ENCODE results near the gene ACAA1.

Gene ACAA1

DNA sequence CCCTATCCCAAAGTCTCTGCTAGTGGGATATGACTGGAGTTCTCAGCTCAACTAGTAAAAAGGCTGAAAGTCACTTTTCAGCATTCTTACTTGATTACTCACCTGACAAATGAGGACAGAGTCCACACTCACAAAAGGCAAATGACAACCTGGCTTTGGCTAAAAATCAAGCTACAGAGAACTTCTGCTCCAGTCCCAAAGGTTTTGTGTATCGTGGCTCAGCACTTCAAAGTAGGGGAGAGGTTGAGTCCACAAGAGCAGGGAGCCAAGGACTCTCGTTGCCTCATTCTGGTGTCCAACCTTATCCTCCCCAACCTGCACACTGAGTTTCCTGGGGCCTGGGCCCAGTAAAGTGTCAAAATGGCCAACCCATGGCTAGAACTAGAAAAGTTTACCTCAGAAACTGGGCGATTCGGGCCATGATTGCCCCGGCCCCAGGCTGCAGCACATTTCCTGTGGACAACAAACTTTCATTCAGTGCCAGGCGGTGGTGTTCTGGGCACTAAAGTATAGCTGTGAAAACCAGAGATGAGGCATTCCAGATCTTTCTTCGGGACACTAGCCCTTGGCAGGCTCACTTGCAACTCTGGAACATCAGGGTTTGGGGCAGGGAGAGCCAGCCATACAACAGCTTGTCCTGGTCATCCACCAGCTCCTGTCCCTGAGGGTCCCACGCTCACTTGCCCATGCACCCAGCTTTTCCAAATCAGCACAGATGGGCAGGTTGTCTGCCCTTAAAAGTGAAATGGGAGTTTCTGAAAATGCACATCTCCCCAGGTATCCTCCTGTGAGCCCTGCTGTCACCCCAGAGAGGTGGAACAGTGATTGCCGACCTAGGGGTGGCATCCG, 3.1 kb downstream of the ACAA1 start:
- DNase-seq: no peak

DNA sequence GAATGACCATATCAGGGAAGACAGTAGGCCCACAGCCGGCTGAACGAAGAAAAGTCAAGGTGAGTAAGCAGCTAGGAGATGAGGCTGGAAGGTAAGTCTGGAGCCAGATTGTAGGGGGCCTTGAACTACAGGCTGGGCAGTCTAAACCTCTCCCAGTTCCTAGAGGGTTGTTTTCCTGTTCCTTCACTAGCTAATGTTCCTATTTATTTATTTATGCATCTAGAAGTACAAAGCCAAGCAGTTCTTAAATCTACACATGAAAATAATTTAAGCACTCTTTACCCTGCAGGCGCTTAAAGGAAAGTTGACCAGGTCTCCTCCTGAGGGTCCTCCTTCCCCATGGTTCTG, 3.7 kb downstream of the ACAA1 start:
- DNase-seq: no peak

DNA sequence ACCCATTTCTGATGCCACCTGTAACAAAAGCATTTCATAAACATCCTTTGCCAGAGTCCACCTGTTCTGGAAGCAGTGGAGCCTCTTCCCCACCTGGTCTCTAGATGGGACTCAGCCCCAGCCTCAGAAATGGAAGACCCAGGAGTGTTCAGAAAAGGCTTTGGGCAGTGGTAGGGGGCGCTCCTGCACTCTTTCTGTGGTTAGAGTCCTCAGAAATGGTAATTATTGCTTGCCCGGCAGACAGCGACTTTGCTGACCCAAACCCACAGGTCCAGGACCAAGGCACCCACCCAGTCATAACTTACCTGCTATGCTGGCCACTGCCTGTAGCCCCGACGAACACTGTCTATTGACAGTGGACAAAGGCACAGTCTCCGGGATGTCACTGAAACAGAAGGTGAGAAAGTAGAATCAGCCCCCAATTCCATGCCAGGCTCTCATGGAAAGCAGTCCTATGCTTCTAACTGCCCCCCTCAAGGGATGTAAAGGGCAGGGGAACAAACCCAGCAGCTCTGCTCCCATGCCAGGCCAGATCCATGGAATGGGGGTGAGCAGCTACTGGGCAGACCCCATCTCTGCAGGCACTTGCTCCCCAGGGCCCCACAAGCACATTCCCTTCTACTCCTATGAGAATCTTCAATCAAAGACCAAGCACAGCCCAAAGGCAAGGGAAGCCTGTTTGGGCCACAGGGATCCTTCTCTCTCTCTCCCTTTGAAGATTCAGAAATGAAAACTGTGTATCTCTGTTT, 5.1 kb downstream of the ACAA1 start:
- no peak for DNase-seq

DNA sequence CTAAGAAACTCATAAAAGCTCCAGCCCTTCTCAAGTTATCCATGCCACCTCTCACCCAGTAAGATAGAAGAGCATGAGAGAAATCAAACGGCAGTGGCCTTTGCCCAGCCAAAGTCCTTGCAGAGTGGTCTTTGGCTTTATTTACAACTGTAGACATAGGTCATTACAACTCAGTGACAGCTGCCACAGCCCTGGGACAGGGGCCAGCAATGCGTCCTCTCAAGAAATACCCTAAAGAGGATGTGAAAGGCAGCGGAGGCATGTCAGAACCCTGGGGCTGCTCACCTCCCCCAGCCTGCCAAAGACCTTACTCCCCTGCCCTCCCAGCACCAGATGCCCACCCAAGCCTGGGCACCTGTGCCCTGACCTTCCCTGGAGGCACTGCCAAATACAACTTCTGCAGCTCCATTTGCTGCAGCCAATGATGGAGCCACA, 6.3 kb downstream of the ACAA1 start:
- no peak for DNase-seq

DNA sequence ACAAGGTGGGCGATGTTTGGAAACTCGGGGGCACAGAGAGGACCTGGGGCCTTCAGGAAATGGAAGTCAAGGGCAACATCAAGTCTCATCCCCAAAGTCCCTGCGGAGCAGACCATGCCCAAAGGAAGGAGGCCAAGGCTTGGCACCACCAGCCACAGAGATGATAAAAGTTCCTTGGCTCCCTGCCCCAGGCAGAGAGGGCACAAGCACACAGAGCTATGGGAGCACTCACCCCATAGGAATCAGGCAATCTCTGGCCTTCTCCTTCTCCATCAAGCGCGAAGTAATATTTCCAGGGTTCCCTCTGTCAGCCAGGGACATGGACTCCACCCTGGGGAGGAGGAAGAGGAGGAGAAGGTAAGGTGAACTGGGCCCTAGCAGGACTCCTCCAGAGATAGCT, 7.9 kb downstream of the ACAA1 start:
- no peak for DNase-seq

DNA sequence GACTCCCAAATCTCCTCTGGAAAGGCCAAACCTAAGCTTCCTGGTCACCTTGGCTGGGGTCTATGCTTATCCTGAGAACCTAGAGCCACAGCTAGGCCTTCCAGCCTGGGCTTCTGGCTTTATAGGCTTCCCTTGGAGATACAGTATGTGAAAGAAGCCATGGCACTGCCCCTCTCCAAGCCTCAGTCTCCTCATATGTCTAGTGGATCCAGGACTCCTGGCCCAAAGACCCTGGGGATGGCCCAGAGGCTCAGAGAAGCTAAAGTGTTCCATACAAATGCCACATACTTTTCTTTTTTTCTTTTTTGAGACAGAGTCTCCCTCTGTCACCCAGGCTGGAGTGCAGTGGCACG, 8.6 kb downstream of the ACAA1 start:
- DNase-seq: no peak

DNA sequence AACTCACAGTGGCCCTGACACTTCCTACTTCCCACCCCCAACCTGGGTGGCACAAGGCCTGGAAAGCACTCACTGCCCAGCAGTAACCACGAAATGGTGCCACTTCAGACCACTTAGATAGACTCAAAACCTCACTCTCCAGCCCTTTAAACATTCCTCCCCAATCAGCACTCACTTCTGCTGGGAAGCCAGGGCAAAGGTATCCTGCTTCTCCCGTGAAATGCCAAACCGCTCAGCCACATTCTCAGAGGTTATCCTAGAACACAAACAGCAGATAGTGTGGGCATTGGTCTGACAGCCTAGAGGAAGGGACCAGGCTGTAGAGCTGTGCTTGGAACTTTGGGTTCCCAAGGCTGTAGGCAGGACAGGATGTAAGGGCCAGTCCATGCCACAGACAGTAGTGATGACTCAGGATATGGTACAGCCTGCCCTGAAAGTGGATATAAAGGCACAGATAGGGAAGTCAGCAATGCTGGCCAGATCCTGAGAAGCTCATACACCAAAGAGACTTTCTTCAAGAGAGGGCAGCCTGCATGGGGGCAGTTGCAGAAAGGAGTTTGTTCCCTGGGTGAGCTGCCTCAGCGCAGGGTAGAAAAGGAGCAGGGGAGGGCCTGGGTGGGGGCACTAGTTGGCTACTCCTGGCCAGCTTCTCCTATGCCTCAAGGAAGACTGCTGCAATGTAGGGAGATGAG, 9.2 kb downstream of the ACAA1 start:
- no peak for DNase-seq

DNA sequence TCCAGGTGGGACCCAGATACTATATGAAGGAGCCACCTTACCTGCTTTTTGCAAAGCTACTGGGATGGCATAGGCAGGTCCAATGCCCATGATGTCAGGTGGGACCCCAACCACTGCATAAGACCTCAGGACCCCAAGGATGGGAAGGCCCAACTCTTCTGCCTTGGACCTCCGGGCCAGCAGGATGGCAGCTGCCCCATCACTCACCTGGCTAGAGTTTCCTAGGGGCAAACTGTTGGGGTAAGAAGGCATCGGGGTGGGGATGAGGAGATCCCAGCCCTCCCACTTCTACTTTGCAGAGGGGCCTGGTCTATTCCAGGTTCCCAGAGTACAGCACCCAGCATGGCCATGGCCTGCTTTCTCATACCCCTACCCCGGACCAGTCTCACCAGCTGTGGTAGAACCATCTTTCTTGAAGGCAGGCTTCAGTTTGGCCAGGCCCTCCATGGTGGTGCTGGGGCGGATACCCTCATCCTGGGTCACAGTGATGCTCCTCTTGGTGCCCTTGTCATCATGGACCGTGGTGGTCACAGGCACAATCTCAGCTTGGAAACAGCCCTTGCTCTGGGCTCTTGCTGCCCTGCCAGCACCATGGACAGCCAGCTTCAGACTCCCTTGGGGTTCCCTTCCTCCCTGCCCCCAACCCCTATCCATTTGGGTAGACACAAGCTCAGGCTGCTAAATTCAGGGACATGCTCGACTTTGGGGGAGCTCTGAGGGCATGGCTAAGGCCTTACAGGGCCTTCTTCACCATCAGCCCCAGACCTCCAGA, 10.6 kb downstream of the ACAA1 start:
- DNase-seq: no peak

DNA sequence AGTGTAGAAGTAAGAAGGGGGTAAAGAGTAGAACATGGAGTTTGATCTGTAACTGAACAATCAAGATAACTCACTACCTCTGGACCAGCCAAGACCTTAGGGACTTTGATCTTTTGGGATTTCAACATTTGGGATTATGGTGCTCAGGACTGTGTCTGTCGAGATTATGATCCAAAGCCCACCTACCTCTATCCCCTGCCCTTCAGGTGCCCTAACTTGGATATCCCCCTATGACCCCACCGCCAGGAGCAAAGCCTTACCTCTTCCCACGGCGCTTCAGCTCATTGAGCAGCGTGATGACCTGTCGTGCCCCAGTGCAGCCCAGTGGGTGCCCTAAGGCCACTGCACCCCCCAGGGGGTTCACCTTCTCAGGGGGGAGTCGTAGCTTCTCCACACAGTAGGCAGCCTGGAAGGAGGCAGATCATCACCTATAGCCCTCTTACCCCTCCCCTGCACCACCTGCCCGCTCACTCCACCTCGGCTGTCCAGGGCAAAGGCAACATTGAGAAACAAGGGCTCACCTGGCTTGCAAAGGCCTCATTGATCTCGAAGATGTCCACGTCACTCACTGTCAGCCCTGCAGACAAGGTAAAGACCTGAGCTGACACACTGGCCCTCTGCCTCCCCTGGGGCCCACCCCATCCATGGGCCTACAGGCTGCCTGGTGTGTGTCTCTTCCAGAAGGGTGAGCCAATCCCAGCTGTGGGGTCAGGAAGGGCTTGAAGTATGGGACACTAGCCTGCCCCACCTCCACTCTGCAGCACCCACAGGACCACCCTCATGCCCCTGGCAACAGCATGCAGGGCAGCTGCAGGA, 11.4 kb downstream of the ACAA1 start:
- DNase-seq: no peak

DNA sequence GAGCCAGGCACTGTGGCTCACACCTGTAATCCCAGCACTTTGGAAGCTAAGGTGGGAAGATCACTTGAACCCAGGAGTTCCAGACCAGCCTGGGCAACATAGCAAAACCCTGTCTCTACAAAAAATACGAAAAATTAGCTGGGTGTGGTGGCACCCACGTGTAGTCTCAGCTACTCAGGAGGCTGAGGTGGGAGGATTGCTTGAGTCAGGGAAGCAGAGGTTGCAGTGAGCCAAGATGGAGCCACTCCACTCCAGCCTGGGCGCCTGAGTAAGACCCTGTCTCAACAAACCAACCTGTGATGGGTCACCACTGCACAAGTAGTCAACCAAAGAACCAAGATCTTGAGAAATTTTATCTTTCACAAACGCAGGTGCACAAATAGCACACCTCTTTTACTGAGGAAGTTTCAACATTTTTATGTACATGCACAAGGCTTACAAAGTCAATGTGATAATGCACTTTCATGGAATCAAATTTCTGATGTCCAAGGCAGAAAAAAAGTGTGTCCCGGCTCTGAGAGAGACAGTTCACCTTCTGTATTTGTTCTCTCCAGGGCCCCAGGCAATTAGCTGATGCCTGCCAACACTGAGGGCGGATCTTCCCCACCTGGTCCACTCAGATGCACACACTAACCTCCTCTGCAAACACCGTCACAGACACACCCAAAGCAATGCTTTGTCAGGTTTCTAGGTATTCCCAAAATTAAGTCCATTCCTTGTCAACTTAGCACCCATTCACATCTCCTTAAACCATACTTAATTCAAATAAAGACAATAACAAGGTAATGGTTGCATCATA, 12.4 kb downstream of the ACAA1 start:
- DNase-seq: no peak

DNA sequence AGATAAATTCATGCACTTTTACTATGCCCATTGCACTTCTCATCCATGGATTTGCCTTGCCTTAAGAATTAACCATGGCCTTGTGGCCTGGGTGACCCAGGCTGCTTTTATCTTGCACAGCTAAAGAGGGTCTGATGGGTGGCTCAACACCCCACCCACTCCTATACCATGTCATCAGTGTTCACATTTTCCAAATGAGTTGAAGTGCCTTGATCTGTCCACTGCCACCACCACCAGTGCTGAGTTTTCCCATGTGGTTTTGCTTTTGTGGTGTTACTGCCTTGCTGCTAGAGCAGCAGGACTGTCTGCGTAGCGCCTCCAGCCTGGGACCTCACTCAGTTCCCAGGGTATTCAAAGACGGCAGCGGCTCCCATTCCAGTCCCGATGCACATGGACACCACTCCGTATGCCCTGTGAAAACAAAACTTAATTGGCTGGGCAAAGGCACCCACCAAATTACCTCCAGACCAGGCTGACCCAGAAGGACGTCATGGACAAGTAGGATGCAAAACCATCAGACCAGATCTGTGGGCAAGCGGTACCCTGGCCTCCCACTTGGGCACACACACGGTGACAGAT, 14.1 kb downstream of the ACAA1 start:
- DNase-seq: no peak

DNA sequence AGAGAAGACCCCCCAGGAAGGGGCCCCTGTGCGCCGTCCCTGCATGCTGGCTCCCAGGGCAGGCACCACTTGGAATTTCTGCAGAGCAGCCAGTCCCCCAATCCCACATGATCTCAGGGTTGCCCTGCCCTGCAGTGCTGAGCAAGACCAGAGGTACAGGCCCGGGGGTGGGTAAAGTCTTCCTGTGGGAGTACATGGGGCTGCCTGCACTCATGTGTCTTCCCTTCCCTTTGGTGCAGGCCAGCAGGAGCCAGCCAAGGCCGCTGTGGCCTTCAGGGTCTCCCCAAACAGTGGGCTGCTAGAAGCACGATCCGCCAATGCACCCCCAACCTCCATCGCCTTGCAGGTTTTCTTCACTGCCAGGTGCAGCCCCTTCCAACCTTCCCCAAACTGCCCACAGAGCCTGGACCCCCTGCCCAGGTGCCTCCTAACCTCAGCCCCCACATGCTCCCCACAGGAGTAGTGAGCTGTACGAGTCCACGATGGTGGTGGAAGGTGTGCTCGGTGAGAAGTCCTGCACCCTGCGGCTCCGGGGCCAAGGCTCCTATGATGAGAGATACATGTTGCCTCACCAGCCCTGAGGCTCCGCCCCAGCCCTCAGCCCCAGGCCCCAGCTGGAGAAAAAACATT, 15.0 kb downstream of the ACAA1 start:
- no peak for DNase-seq

DNA sequence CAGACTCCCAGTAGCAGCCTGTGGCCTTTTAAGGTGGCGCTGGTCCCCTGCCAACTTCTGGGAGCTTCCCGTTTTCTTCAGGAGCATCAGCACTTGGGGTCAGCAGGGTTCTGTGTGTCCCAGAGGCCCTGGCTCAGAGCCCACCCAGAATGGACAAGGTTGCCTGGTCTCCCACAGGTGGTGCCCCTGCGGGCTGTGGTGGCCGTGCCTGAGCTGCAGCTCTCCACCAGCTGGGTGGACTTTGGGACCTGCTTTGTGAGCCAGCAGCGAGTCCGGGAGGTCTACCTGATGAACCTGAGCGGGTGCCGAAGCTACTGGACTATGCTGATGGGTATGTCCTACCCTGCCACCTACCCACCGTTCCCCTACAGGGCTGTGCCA, 15.5 kb downstream of the ACAA1 start:
- no peak for DNase-seq

DNA sequence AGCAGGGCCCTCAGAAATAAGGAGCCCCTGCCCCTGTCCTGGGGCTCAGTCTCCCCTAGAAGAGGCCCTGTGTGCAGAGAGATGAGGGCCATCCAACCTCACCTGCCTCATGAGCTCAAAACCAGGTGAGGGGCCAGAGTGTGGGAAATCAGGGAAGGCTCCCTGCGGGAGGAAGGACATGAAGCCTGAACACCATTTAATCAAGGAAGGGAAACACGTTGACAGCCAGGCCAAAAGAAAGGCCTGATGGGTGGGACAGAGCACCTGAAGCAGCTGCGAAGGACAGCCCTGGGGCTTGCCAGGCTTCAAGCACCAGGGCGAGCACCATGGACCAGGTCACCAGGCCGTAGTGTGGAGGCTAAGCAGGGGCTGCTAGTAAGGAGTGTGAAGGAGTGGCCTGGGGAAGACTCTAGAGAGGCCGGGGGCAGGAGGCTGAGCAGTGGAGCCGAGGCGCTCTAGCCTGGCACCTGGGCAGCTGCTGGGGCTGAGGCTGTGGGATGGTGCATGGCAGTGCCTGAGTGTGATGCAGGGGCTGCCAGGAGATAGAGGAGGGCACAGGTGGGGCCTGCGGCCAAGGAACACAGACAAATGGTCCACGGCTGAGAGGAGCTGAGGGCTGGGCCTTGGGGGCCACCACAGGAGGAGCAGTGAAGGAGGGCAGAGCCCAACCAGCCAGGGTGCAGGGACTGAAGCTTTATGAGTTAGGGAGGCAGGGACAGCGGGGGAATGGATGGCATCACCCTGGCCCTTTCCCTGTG, 16.1 kb downstream of the ACAA1 start:
- DNase-seq: no peak

DNA sequence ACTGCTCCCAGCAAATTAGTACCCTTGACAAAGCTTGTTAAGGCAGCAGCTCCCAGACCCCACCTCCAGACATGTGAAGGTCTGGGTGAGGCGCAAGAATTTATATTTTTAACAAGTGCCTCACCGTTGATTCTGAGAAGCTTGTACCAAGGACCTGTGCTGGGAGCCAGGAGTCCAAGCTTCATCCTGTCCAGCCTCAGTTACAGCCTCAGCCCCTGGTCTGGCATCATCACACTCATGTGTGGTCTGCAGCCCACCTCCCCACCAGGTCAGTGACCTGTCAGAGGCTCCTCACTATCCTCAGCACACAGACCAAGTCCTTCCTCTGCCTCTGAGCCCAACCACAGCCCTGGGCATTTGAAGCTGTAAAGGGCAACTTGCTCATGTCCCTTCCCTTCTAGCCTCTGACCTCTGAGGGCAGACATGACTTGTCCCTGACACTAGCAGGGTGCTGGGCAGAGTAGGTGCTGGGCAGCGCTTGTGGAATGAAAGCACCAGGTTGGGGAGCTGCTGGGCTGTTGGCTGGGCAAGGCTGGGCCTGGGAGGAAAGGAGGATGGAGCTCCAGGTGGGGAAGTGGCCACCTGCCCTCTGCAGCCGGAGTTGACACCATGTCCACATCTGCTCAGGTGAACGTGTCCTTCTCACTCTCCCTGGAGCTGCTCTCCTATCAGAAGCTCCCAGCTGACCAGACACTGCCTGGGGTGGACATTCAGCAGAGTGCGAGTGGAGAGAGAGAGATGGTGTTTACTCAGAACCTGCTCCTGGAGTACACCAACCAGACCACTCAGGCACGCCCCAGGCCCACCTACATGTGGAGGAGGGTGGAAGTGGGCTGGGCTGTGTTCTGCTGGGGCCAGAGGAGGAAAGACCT, 16.9 kb downstream of the ACAA1 start:
- no peak for DNase-seq

DNA sequence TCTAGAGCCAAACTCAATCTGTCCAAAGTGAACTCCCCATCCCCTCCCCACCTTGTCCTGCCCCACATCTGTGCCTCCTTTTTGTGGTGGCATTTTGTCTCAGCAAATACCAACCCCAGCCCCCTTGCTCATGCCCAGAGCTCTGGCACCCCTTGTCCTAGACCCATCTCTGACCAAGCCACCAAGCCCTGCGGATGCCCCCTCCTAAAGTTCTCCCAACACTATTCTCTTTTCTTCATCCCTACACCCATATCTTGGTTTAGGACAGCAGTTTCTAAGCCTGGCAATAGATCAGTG, 17.7 kb downstream of the ACAA1 start:
- no peak for DNase-seq

DNA sequence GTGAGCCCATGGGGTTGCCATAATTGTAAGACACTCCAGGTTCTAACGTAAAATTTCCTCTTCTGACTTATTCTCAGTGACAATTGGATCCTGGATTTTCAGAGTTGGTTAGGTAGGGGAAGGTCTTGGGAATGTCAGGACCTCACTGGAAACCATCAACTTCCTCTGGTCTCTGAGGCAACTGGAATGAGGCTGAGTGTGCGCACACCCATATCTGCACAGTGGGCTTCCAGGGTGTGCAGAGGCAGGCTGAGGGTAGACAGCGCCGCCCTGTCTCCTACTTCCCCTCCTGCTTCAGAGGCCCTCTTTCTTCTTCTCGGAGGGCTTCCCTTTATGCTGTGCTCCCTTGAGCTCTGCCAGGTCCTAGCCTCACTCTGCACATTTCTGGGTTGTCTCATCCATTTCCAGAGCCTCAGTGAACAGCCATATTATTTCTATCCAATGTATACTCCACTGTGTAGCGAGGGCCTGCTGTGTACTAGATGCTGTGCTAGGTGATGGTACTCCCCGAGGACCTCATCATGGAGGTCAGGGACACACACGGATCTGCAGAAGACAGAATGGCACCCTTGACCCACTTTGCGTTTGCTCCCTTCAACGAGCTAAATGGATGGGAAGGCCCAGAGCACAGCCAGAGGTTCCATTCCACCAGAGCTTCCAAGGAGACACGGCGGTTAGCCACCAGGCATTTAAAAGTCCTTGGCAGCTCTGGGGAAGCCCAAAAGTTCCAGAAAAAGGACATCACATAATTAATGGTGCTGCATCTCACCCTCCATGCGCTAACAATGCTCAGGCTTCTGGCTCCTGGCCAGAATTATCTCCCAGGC, 18.3 kb downstream of the ACAA1 start:
- no peak for DNase-seq
